IPS-11a (cell line): Measurements from ENCODE around the gene DNAAF8.

ENCODE experiments used
- H3K4me3 ChIP-seq: one replicate; pipeline ENCODE4 v1.5.1; 2013; ENCODE audit warnings: low read depth, low read length, control low read depth

The DNAAF8 gene

GRCh38 chr16:4797805-4798252, 63.5 kb downstream of the DNAAF8 start:
- no peak overlapping the region for H3K4me3 ChIP-seq

- H3K4me3 ChIP-seq, result no peak overlapping the region
Observed at GRCh38 chr16:4798456-4798855, 64.1 kb downstream of the DNAAF8 start.
